Choroid plexus epithelial cell (primary cell): Measurements from ENCODE around the gene GUCY1B1.

Experiments used
- DNase-seq: peaks from one replicate; pipeline ENCODE4 v3.0.0-alpha.2; 2010; ENCODE audit warnings: low read depth
- H3K4me3 ChIP-seq: 2 replicates; pipeline ENCODE4 v1.5.1; 2011; ENCODE audit warnings: low read depth, mild to moderate bottlenecking, control low read depth, low read length, moderate library complexity
- CTCF ChIP-seq: conservative IDR thresholded peaks from 2 replicates; pipeline ENCODE4 v1.5.1; 2011; ENCODE audit warnings: low read depth, mild to moderate bottlenecking, control low read depth, inconsistent platforms, low read length, moderate library complexity

The GUCY1B1 gene

GRCh38 chr4:155759372-155760252, 791 bp downstream of the GUCY1B1 start:
- H3K4me3 ChIP-seq: peak overlapping the region; percentile 66
- DNase-seq: peak; percentile 26
- no peak for TF ChIP-seq CTCF

GRCh38 chr4:155761047-155761446, 2.2 kb downstream of the GUCY1B1 start:
- H3K4me3 ChIP-seq: no peak overlapping the region
- no peak for DNase-seq
- no peak for TF ChIP-seq CTCF

- no peak for TF ChIP-seq CTCF
- no peak overlapping the region for H3K4me3 ChIP-seq
Measured at GRCh38 chr4:155761916-155762315, 3.1 kb downstream of the GUCY1B1 start.

GRCh38 chr4:155762334-155762733, 3.5 kb downstream of the GUCY1B1 start:
- no peak for TF ChIP-seq CTCF
- DNase-seq: no peak
- no peak overlapping the region for H3K4me3 ChIP-seq

More at GRCh38 chr4:155761916-155762315, 3.1 kb downstream of the GUCY1B1 start:
- DNase-seq: no peak

GRCh38 chr4:155763551-155763950, 4.7 kb downstream of the GUCY1B1 start:
- H3K4me3 ChIP-seq: no peak overlapping the region
- DNase-seq: no peak
- TF ChIP-seq CTCF: no peak

GRCh38 chr4:155765149-155765548, 6.3 kb downstream of the GUCY1B1 start:
- no peak for TF ChIP-seq CTCF
- no peak overlapping the region for H3K4me3 ChIP-seq
- no peak for DNase-seq

GRCh38 chr4:155766622-155767021, 7.8 kb downstream of the GUCY1B1 start:
- H3K4me3 ChIP-seq: no peak overlapping the region
- DNase-seq: no peak
- no peak for TF ChIP-seq CTCF
